Neural progenitor cell (in vitro differentiated cells): ENCODE measurements around the gene WFDC2.

Experiments used
- CTCF ChIP-seq: fragments of 200-600 bp; sonication (generic); IDR thresholded peaks from 2 replicates; pipeline ENCODE4 v1.5.1; 2017; ENCODE audit warnings: antibody characterized with exemption, mild to moderate bottlenecking
- EZH2 ChIP-seq: fragments of 200-600 bp; sonication (generic); IDR thresholded peaks from 2 replicates; pipeline ENCODE4 v1.6.1; 2017; ENCODE audit warnings: antibody characterized with exemption, mild to moderate bottlenecking, moderate library complexity
- EZH2phosphoT487 ChIP-seq: fragments of 200-600 bp; sonication (generic); IDR thresholded peaks from 2 replicates; pipeline ENCODE4 v1.6.1; 2017; ENCODE audit warnings: antibody characterized with exemption

DNA sequence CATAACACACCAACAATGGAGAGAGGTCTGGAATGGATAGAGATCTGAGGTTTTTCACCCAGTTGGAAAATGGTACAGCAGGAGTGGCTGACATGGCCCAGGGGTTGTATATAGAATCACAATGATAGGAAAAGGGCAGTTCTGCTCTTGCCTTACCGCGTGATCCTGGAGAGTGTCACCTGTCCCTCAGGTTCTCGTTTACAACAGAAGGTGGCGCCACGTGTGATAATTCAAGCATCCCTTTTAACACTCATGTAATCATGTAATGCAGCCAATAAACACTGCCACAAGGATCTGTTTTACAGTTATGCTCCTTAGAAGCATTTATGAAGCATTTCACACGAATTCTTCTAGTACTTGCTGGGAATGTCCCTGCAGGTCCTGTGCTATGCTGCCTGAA, 12.9 kb upstream of the WFDC2 start:
- TF ChIP-seq CTCF: peak; percentile 65
- TF ChIP-seq EZH2phosphoT487: no peak
- TF ChIP-seq EZH2: no peak
